GM18526 (cell line): ENCODE results near the gene ZFP92.

Experiments
- POLR2A ChIP-seq: IDR thresholded peaks from 3 replicates; pipeline ENCODE4 v1.6.1; 2011; ENCODE audit not compliant: insufficient read length; ENCODE audit errors: extremely low read depth

Gene ZFP92

GRCh38 chrX:153382563-153383482 lies 28.4 kb upstream of the ZFP92 start:
- TF ChIP-seq POLR2A, result no peak

- no peak for TF ChIP-seq POLR2A
Measured at GRCh38 chrX:153384390-153384789, 26.9 kb upstream of the ZFP92 start.

- no peak for TF ChIP-seq POLR2A
Measured at GRCh38 chrX:153386097-153386496, 25.2 kb upstream of the ZFP92 start.

GRCh38 chrX:153387345-153387744 lies 23.9 kb upstream of the ZFP92 start:
- no peak for TF ChIP-seq POLR2A

GRCh38 chrX:153387987-153388721 lies 23.1 kb upstream of the ZFP92 start:
- no peak for TF ChIP-seq POLR2A

GRCh38 chrX:153388722-153389459 lies 22.4 kb upstream of the ZFP92 start:
- TF ChIP-seq POLR2A, result no peak

GRCh38 chrX:153392642-153393321 lies 18.5 kb upstream of the ZFP92 start:
- TF ChIP-seq POLR2A, result no peak

DNA sequence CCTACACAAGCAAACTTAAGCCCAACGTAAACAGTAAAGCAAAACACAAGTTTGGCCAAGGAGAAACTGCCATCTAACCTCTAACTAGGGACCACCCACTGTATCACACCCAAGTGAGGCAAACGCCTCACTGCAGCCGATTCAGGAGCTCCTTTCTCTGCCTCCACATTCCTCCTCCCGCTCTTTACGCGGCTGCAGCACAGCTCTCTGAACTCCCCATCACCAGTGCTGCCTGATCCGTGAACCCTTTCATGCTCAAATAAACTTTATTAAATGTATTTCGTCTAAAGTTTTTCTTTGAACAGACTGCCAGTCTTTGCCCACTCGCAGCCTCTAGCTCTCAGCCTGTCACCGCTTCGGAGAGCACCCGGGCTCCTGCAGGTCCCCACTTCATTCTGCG lies 16.7 kb upstream of the ZFP92 start:
- TF ChIP-seq POLR2A, result no peak

DNA sequence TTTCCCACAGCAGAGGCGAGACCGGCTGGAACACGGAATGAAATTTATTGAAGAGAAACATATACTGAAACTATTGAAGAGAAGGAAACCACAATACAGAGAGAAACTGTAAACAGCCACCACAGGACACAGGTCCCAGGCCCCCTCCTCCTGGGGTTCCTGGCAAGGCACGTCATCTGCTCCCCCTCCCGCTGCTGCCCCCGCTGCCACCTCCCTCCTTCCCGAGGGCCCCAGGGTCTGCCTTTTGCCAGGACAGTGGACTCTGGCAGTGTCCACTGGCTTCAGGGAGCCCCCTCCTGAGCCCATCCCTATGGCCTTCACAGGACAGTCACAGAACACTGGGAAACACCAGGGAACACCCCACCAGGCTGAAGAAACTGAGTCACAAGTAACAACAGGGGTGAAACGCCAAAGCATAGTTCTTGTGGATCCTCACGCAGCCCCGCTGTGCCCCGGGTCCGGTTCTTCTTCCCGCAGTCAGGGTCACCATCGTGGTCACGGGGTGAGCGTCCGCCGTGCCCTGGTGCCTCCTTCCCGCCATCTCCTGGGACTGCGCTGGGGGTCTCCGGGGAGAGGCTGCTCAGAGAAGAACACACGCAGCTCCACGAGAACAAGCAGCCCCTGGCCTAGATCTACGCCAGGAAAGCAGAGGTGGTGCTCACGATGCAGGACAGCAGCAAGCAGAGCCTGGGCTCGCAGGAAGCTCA lies 15.5 kb upstream of the ZFP92 start:
- TF ChIP-seq POLR2A, result no peak

DNA sequence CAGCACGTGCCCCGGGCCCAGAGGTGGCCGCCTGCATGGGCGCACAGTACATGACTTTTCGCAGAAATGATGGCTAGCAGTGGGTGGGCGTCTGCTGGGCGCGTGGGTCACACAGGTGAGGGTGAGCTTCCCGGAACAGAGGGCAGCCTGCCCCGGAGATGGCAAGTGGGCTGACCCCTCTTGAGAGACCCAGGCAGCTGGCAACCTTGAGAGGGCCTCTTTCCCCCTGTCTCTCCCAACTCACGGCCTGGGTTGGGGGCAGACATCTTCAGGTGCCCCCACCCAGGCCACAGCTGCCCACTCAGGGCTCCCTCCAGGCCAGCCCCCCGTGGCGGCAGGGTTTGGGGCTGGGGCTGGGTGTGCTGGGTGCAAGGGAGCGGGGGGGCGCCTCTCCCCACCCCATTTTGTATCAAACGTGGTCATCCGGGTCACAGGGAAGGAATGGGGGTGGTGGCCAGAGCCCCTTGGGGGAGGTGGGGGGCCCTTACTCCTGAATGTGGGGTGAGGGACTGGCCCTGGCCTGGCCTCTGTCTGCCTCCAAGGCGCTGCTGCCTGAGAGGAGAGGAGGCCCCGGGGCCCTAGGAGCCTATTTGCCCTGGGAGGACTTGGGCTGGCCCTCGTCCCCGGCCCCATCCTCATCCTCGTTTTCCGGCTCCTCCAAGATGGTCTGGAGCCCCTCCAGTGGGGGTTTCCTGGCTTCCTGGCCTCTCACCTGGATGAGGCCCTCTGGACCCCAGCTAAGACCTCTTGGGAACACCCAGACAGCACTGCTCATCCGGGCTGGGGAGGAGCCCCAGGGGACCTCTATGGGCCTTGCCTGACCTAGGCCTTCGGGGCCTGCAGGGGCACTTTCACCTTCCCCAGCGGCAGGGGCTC lies 14.7 kb upstream of the ZFP92 start:
- no peak for TF ChIP-seq POLR2A

GRCh38 chrX:153397256-153397960 lies 13.9 kb upstream of the ZFP92 start:
- TF ChIP-seq POLR2A, result no peak

DNA sequence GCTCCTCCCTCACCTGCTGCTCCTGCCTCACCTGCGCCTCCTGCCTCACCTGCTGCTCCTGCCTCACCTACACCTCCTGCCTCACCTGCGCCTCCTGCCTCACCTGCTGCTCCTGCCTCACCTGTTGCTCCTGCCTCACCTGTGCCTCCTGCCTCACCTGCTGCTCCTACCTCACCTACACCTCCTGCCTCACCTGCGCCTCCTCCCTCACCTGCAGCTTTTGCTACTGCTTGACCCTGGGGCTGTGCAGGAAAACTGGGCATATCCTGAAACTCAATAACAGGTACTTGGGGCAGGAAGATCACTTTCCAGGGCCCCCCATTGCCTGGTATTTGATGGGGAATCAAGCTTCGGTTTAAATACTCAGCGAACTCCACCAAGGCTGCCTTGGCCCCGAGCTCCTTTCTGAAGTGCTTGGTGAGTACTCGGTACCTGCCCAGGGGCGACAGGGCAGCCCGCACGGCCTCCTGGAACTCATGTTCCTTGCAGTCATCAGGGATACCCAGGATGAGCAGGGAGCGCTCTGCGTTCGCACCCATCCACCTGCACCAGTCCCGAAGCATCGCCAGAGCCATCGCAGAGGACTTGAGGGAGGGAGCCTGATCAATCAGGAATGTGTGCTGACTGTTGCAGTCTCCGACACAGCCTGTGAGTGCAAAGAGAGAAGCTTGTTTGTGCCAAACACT lies 12.9 kb upstream of the ZFP92 start:
- no peak for TF ChIP-seq POLR2A
